Stimulated activated CD8-positive, alpha-beta memory T cell treated with anti-CD3 and anti-CD28 coated beads, Interleukin-15, amount 100 ng/mL, for 48 hours (primary cell): ENCODE data around the gene CHRNA10.

Experiments used
- DNase-seq, 2 donors: peaks; one replicate each; pipeline ENCODE4 v3.0.0-alpha.2; 2020; ENCODE audit warnings: low read depth in 2 of 2

The CHRNA10 gene

DNA sequence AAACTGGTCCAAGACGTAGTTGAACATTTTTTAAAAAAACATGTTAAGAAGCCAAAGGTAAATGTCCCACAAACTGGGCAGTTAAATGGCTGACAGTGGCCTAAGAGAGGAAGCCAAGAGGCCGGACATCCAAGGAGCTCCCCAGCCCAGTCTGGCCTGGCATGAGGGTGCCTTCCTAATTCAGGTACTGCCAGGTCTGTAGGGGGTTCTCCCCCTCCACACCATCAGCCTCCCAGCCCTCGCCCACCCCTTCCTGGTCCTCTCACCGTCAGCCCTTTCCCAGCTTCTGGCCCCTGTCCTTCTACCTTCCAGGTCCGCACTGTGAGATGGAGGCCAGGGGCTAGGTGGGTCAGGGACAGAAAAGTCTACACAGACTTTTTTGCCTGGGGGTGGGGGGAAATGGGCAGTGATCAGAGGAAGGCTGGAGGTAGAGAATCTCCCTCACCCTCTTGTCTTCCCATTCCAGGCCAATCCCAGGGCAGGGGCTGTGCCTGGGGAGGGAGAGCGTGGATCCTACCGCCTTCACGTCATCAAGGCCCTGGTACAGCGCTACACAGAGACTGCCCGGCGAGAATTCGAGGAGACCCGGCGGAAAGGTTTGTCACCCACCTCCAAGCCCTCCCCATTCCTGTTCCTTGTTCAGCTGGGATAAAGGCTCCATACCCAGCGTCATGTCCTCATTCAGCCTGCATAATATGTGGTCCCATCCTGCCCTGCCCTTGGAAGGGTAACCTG is 35.4 kb downstream of the CHRNA10 start:
- no peak for DNase-seq

DNA sequence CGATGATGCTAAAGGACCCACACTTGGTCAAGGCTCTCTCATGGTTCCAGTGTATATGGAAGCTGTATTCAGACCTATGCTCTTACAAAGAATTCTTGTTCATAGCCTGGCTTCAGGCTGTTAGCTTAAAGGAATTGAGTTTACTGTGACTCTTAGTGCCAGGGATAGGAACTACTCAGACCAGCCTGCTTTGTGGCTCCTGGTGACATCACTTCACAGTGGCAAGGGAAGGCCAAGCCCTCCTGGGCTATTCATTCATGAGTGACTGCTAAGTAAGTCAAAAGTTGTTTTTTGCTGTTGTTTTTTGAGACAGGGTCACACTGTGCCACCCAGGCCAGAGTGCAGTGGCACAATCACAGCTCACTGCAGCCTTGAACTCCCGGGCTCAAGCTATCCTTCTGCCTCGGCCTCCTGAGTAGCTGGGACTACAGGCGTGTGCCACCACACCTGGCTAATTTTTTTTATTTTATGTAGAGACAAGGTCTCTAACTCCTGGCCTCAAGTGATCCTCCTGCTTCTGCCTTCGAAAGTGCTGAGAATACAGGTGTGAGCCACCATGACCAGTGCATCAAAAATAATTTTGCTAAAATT is 39.0 kb downstream of the CHRNA10 start:
- DNase-seq: no peak

DNA sequence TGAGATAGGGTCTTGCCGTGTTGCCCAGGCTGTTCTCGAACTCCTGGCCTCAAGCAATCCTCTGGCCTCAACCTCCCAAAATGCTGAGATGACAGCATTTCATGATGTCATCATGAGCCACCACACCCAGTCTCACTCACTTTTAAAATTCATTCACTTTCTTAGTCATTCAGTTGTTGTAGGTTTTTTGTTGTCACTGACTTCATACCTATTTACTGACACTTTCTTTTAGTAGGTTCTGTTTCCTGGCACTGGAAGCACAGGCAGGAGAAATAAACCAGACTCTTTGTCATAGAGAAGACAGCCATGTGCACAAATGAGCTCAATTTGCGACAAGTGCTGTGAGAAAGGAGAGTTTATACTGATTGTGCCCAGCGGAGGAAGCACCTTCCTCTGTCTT is 39.9 kb downstream of the CHRNA10 start:
- no peak for DNase-seq

DNA sequence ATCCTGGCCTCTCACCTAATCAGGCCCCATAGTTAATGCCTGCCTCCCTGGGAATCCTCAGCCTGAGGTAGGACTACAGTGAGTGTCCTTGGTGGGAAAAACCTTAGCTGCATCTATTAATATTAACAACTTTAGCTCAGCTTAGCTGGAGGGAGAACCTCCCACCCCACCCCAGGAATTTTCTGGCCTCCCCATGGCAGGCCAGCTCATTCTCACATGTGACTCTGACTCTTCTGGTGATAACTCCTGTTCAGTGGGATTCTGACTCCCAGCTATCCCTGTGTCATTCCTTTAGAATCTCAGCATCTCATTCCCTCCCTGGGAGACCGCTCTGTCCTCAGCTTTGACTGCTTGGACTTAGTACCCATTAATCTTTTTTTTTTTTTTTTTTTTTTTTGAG is 43.9 kb downstream of the CHRNA10 start:
- no peak for DNase-seq

DNA sequence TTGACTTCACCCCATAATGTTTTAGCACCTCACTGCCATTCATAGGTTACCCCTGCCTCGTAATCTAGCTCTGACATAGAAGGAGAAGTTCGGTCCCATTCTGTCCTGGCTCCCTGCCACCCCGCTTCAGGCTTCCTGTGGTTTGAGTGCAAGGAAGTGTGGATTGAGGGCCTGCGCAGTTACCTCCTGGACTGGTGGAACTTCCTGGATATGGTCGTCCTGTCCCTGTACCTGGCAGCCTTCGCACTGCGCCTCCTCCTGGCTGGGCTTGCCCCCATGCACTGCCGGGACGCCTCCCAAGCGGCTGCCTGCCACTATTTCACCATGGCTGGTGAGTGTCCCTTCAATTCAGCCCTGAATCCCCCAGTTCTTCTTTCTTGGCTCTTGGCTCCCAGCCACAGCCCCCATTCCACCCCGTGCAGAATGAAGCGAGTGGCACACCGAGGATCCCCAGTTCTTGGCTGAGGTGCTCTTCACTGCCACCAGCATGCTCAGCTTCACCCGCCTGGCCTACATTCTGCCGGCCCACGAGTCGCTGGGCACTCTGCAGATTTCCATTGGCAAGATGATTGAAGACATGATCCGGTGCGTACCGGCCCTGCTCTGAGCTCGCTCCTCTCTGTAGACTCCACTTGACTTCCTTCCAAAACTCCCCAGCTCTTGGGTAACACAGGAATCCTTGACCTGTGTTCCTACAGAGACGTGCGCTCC is 44.8 kb downstream of the CHRNA10 start:
- DNase-seq: no peak

DNA sequence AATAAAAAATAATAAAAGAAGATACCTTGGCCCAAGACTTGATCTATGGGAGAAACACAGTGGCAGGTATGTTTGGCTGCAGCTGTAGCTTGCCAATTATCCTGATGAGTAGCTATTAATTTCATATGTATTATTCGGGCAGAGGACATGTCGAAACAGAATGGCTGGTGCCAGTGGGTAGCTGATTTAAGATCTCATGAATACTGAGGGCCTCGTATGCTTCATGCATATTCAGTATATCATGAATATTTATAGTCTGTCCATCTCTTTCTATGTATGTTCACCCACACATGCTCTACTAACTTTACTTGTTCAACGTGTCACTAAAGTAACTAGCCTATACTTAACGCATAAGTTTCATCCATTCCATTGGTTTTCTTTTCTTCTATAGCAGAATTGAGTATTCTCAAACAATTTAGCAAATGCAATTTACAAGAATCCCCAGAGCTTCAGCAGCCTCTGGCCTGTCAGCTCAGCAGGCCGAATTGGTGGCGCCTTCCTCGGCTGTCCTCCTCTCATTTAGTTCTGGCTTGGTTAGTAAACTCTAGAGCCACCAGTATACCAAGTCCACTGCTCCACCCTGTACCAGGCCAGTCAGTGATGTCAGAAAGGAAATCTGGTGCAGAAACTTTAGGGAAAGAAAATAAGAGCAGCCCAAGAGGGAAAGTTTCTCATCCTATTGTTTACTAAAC is 47.3 kb downstream of the CHRNA10 start:
- DNase-seq: no peak

DNA sequence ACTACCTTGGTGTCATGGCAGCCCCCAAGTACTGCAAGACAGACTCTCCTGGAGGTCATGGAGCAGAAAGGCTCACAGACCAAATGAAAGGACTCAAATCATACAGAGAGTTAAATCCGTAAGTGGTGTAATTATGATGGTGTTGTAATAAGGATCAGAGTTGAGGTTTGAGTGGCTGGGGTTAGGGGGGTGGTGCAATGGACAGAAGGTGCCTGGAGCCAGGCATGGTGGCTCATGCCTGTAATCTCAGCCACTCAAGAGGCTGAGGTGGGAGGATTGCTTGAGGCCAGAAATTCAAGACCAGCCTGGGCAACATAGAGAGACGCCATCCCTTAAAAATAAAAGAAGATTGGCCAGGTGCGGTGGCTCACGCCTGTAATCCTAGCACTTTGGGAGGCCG is 48.1 kb downstream of the CHRNA10 start:
- no peak for DNase-seq

DNA sequence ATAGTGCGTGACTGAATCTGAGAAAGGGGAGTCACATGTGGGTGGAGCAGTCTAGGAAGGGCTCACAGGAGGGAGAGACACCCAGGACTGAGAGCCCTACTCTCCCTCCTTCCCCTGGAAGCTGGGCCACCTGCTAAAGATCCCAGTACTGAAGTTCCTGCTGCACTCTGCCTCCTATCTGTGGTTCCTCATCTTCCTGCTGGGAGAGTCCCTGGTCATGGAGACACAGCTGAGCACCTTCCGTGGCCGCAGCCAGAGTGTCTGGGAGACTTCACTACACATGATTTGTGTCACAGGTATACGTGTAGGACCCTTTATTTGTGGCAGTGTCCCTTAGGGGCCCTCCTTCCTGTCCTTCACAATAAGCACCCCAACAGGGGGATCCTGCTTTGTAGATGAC is 48.7 kb downstream of the CHRNA10 start:
- DNase-seq: no peak

DNA sequence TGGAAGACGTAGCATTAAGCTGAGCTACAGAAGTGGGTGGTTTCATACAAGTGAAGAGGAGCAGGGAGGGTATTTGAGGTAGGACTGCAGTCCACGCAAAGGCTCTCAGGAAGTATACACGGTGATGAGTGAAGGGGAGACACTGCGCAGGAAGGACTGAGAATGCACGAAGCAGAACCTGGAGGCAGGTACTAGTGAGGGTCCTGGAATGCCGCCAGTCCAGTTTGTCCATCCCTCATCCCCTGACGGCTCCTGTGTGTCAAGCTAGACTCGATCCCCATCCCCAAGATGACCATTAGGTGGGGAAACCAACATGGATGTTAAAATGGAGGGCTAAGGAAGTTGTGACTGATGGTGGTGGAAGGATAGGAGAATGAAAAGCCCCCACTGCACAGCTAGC is 53.2 kb downstream of the CHRNA10 start:
- DNase-seq: no peak

DNA sequence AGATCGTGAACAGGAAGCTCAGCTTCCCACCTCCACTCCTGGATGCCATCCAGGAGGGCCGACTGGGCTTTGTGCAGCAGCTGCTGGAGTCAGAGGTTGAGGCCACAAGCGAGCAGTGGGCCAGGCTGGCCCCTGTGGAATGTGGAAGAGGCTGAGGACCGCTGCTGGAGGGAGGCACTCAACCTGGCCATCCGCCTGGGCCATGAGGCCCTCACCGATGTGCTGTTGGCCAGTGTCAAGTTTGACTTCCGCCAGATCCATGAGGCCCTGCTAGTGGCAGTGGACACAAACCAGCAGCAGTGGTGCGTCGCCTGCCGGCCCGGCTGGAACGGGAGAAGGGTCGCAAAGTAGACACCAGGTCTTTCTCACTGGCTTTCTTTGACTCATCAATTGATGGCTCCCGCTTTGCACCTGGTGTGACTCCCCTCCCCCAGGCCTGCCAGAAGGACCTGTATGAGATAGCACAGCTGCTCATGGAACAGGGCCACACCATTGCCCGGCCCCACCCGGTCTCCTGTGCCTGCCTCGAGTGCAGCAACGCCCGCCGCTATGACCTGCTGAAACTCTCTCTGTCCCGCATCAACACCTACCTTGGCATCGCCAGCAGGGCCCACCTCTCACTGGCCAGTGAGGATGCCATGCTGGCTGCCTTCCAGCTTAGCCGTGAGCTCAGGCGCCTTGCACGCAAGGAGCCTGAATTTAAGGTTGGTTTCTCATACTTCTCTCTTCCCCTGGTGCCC is 54.3 kb downstream of the CHRNA10 start:
- no peak for DNase-seq

DNA sequence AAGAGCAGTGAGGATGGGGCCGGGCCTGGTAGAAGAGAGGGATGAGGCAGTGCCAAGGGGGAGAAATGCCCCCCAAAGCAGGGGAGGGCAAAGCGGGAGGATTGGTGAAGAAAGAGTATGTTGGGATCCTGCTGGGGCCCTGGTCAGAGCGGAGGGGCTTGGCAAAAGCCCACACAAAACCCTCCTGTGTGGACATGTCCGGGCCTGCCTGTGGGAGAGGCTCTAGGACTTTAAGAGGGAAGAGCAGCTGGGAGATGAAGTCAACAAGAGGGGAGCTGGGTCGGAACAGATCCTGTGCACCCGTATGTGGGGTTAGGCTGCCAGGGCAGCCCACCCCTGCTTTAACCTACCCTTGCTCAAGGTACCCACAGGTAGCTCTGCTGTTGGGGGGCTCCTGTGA is 55.2 kb downstream of the CHRNA10 start:
- no peak for DNase-seq
